HG02763 (cell line): Measurements from ENCODE around the gene ZBTB9.

Source experiments
- ATAC-seq: cut with Tn5 transposase; IDR thresholded peaks from one replicate; pipeline ENCODE4 v1.9.1; 2021; ENCODE audit warnings: mild to moderate bottlenecking, moderate library complexity; ENCODE audit not compliant: unreplicated experiment

Gene ZBTB9

GRCh38 chr6:33432546-33432945 lies 21.8 kb upstream of the ZBTB9 start:
- ATAC-seq, result no peak

GRCh38 chr6:33433001-33433543 lies 21.3 kb upstream of the ZBTB9 start:
- ATAC-seq, result no peak

- ATAC-seq, result no peak
Observed at GRCh38 chr6:33433544-33434191, 20.7 kb upstream of the ZBTB9 start.

GRCh38 chr6:33434961-33435360 lies 19.4 kb upstream of the ZBTB9 start:
- no peak for ATAC-seq

GRCh38 chr6:33437666-33438065 lies 16.7 kb upstream of the ZBTB9 start:
- no peak for ATAC-seq

GRCh38 chr6:33438978-33439594 lies 15.3 kb upstream of the ZBTB9 start:
- ATAC-seq, result no peak

GRCh38 chr6:33439956-33440648 lies 14.3 kb upstream of the ZBTB9 start:
- ATAC-seq, result no peak

- no peak for ATAC-seq
Observed at GRCh38 chr6:33440649-33441309, 13.6 kb upstream of the ZBTB9 start.

GRCh38 chr6:33441457-33441856 lies 12.9 kb upstream of the ZBTB9 start:
- no peak for ATAC-seq

- ATAC-seq, result no peak
Observed at GRCh38 chr6:33442283-33442682, 12.1 kb upstream of the ZBTB9 start.

- no peak for ATAC-seq
Observed at GRCh38 chr6:33443025-33443424, 11.4 kb upstream of the ZBTB9 start.

GRCh38 chr6:33443619-33444504 lies 10.5 kb upstream of the ZBTB9 start:
- no peak for ATAC-seq

- no peak for ATAC-seq
Observed at GRCh38 chr6:33445119-33445603, 9.2 kb upstream of the ZBTB9 start.

GRCh38 chr6:33446356-33446755 lies 8.0 kb upstream of the ZBTB9 start:
- ATAC-seq, result no peak

GRCh38 chr6:33450434-33450833 lies 3.9 kb upstream of the ZBTB9 start:
- no peak for ATAC-seq

- no peak for ATAC-seq
Observed at GRCh38 chr6:33451606-33452005, 2.8 kb upstream of the ZBTB9 start.

- no peak for ATAC-seq
Observed at GRCh38 chr6:33452496-33452895, 1.9 kb upstream of the ZBTB9 start.

GRCh38 chr6:33453393-33454008 lies 875 bp upstream of the ZBTB9 start:
- no peak for ATAC-seq

- ATAC-seq, result no peak
Observed at GRCh38 chr6:33455051-33455450, 675 bp downstream of the ZBTB9 start.

GRCh38 chr6:33456156-33456555 lies 1.8 kb downstream of the ZBTB9 start:
- ATAC-seq, result no peak
